GM19395 (cell line): Measurements from ENCODE around the gene SP1.
"Not testable (repeated sequence)": the region's sequence is repeated elsewhere in the genome, so short reads cannot be mapped to it uniquely, and the experiment has no call there.

ENCODE experiments used
- ATAC-seq: cut with Tn5 transposase; IDR thresholded peaks from one replicate; pipeline ENCODE4 v1.9.1; 2021; ENCODE audit warnings: mild to moderate bottlenecking, moderate library complexity; ENCODE audit not compliant: unreplicated experiment

SP1 gene

DNA sequence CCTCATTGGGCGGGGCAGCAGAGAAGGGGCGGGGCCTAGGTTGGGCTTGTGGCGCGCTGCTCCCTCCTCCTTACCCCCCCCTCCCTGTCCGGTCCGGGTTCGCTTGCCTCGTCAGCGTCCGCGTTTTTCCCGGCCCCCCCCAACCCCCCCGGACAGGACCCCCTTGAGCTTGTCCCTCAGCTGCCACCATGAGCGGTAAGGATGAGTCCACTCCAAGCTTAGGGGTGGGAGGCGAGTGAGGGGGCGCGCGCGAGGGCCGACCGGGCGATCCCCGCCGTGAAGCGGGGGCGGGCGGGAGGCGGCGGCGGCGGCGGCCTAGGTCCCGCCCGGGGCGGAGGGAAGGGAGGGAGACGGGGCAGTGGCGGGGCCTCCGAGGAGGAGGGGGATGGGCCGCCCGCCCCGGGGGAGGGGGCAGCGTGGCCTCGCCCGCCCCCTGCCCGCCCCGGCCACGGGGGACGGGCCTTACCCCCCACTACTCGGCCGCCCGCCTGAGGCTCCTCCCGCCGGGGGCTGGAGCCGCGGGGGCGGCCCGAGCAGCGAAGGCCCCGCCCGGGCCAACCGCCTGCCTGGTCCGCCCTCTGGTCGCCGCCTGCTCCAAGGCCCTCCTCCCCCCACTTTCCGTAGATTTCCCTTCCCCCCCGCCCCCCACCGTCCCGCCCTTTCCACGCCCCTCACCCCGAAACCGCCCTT lies at the start of gene SP1:
SP1 (plus strand) TSS at position 73 of the 690 bp plus-strand sequence; CDS start at position 189, 116 bp downstream.
- peak; percentile 24 for ATAC-seq

DNA sequence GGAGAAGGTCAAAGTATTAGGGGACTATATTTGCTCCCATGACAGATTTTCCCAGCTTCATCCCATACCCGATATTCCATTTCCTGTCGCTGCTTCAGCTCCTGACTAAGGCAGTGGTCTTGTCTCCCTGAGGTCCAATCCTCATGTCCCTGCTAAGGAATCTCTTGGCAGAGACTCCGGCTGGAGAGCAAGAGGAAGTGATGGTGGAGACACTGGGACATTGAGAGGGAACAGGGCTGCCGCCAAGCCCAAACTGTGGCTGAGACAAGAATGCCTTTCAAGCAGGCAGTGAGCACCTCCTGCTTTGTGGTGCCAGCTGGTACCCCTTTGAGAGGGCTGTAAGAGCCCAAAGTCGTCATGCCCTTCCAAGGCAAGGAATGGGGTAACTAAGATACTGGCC lies 49.3 kb upstream of the SP1 start:
- no peak for ATAC-seq

DNA sequence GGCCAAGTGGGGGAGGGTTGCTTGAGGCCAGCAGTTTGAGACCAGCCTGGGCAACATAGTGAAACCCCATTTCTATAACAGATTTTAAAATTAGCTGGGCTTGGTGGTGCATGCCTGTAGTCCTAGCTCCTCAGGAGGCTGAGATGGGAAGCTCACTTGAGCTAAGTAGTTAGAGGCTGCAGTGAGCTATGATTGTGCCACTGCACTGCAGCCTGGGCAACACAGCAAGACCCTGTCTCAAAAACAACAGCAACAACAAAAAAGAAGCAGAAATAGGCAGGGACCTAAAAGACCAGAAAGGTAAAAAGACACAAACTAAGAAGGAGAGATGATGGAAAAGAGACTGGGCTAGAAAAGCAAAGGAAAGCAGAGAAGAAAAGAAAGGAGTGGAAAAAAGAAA lies 47.6 kb upstream of the SP1 start:
- ATAC-seq: not testable (repeated sequence)

DNA sequence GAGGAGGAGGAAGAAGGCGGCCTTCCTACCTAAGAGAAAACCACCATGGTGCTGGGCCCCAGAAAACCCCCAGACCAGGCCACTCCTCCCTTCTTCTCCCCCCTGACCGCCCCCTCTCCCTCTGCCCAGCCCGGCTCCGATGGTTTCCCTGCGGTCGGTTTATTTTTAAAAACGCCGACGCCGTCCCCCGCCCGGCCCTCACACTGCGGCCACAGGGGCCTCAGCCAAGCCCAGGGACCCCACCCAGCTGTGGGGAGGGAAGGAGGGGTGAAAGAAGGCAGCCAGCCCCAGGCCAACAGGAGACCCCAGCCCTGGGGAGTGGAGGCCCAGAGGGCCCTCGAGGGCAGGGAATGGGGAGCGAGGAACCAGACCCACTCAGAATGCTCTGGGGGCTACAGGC lies 47.2 kb upstream of the SP1 start:
- ATAC-seq: no peak

DNA sequence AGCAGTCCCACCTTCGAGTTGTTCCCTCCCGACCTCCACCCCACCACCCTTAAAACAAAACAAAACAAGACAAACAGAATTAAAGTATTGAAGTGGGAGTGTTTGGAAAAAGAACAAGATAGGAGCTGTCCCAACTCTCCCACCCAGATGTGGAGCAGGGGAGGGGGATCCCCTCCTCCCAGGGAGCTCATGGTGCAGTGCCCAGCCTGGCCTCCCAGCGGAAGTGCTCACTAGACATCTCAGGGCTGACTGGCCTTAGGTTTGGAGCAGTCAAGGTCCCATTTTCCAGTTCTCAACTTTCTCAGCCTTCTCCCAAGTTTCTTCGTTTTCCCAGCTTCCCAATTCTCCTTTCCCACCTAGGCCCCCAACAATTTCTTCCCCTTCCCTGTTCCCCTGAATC lies 46.7 kb upstream of the SP1 start:
- ATAC-seq: no peak

DNA sequence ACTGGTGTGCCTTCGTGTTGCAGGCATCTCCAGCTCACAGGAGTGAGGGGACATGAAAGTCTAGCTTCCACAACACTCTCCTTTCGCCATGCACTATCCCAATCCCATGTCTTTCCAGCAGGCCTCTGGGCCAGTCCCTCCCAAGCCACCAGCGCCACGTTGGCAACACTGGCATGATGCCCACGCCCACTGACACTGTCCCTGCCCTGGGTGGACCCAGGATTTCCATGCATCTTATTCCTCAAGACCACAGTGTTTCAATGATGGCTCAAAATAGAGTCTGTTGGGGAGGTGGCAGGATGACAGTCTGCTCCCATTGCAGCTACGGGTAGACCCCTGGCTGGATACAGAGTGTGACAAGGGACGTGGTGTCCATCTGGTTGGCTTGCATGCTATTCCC lies 46.1 kb upstream of the SP1 start:
- ATAC-seq: no peak

DNA sequence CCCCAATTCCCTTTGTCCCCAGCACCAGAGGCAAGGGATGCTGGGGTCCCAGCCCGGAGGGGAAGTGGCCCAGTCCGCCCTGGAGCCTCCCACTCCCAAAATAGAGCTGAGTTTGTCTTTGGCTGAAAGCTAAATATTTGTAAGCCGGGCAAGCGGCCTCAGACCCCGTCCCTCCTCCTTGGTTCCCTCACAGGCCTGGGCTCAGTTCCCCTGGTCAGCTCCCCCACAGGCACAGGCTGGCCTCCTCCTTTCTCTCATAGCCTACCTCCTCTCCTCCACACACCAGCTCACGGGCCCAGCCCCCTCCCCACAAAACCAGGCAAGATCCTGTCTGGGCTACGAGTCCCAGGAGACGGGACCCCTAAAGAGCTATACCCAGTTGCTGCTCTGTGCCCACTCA lies 45.2 kb upstream of the SP1 start:
- ATAC-seq: no peak

DNA sequence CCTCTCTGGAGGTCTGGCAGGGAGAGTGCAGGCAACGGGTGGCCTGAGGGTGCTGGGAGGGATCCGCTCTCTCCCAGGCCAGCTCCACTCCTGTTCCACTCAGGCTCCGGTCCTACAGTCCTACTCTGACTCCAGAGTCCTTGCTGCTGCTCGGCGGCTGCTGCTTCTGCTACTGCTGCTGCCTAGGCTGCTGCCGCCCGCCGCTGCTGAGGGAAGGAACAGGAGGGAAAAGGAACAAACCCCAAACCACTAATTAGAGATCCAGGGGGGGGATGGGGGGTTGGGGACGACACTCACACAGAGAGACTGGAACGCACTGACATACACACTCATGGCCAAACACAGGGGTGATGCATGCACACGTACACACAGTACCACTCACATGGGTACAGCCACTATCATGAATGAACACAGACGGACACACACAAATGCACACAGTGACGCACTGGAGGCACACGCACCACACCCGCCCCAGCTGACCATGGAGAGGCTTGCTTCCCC lies 43.7 kb upstream of the SP1 start, which contains the start of gene SP7:
SP7 (minus strand) TSS at position 174 of the 501 bp plus-strand sequence. CDS start 708 bp downstream, outside the sequence.
- ATAC-seq: no peak

DNA sequence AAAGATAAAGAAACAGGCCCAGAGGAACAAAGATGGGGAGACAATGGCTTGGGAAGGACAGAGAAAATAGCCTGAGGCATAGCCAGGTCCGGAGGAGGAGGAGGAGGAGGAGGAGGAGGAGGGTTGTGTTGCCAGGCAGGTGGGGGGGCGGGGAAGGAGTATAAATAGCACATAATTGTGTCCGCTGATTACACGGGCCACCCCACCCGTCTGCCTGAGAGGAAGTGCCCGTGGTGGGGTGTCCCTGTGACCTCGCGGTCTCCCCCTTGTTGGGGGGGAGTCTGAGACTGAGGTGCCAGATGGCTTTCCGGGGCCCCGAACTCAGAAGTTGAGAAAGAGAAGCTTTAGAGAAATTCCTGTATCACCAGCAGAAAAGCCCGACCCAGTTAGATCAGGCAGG lies 42.0 kb upstream of the SP1 start:
- no peak for ATAC-seq

DNA sequence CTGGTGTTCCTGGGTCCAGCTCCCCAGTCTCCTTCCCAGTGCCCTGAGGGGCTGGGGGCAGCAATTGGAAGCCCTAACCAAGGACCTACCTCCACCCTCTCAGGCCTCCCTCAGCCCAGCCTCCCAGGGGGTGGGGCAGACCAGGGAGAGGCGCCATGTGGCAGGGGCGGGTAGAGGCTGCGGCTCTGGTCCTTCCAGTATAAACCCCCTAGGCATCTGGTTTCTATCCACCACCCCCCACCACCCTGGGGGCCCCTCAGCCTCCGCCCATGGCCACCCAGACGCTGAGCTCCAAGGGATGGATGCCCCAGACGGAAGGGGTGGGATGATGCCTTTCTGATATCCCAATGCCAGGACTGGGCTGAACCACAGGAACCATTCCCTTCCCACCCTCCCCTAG lies 41.1 kb upstream of the SP1 start:
- no peak for ATAC-seq

DNA sequence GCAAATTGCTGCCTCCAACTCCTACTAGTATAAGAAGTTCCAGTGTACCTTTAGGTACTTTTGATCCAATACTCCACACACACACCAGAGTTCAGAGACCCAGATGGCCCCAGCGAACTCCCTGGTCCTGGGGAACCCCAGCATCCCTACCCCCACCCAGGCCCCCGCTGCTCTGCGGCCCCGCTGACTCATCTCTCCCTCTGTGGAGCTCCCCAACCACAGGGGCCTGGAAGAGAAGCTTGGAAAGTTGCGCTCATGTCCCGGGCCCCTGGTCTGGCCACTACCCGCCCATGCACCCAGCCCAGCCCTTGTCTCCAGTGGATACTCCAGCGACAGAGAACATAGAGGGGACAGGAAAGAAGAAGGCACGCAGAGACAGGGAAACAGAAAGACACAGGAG lies 39.6 kb upstream of the SP1 start:
- no peak for ATAC-seq

DNA sequence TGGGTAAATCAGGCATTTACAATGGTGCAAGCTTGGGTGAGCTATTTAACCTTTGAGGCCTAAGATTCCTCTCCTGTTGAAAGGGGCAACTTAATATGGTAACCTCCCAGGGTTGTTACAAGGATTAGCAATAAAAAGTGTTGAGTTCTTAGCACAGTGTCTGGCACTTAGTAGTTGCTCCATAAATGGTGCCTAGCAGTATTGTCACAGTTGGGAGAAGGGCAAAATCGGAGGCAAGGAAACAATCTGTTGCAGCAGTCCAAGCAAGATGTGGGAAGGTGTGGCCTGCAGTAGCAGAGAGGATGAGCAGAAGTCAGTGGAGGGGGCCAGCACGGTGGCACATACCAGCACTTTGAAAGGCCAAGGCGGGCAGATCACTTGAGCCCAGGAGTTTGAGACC lies 36.5 kb upstream of the SP1 start:
- ATAC-seq: no peak

DNA sequence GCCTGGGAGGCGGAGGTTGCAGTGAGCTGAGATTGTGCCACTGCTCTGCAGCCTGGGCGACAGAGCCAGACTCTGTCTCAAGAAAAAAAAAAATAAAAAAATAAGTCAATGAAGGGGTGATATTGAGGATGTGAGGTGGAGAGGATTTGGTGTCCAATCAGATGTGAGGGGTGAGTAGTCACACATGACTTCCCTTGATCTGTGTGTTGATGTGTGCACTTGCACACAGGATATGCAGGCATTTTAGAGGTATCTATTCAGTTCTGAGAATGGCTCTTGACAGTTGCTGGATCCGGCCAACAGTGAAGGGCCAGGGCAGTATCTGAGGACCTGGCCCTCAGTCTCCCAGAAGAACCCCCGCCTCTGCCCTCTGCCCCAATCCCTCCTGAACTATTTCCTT lies 36.0 kb upstream of the SP1 start:
- no peak for ATAC-seq

DNA sequence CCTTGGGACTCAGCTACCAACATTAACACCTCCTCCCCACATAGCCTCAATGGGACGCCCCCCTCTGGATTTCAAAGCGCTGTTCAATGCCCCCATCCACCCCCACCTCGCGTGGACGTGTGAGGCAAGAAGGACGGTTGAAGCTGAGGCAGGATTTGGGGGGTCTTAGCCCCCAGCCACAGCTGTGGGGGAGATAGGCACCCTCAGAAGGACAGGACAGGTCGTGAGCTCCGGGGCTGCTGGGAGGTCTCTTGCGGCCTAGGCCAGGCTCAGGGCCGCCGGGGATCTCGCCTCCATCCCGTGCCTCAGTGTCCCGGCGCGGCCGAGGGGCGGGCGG lies 35.5 kb upstream of the SP1 start:
- ATAC-seq: no peak

DNA sequence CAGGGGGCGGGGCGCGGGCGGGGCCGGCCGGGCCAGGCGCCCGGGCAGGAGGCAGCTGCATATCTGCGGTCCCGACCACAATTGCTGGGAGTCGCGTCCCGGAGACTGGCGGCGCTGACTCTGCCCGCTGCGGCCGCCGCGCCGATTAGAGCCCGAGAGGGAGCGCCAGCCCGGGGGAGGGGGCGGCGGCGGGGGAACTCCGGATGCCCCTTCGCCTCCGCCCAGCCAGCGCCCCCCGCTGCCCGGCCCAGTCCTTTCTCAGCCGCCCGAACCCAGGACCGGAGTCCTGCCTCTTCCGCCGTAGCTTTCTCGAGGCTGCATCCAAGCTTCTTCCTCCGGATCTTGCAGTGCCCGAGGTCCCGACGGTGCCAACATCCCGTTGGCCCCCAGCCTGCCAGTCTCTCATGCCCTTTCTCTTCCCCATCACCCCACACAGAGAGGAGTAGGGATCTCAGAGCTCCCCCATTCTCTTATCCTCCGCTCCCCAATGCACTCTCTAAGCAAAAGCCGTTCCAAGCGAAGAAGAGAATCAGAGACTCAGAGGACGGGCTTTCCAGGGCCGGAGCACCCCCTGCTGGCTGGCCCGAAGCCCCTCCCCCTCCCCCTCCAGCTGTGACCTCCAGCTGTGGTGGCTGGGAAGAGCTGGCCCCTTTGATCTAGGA lies 35.0 kb upstream of the SP1 start:
- peak; percentile 65 for ATAC-seq

DNA sequence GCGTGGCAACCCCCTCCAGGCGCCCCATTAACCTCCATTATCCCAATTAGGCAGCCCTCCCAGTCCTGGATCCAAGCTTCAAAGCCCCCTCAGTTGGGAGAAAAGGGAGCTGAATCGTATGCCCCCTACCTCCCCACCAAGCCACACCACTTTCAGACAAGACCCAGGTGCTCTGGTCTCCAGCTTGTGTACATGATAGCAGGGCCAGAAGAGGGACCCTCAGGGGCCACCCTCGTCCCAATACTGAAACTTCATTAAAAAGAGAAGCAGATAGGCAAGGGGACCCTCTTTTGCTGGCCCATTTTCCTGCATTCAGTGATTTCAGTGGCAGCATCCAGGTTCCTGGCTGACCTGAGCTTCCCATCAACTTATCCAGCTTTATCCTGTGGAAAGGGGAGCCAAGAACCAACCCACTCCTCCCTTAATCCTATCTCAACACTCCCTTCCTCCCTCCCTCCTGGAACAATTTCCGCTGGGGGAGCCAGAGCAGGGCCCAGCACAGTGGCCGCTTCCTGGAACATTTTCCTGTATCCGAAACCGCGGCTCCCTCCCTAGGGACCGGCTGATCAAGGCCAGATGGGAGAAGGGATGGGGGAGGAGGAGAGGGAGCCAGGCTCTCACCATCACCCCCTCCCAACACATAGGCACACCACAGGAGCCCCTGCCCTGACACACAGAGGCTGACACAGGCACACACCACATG lies 34.3 kb upstream of the SP1 start:
- no peak for ATAC-seq

DNA sequence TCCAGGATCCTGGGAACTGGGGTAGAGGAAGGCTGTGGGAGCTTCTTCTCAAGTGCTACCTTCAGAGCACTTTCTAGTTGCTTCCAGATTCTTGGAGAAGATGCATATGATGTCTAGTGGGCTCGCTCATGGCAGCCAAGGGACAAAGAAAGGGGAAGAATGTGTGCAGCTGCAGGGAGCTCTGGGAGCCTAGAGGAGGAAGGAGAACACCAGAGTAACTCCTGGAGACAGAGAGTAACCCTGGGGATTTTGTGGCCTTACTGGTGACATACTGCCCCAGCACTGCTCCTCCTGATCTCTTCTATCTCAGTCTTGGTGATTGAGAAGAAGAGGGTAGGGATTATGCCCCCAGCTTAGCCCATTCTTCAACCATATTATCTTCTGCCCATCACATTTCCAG lies 33.5 kb upstream of the SP1 start:
- no peak for ATAC-seq

DNA sequence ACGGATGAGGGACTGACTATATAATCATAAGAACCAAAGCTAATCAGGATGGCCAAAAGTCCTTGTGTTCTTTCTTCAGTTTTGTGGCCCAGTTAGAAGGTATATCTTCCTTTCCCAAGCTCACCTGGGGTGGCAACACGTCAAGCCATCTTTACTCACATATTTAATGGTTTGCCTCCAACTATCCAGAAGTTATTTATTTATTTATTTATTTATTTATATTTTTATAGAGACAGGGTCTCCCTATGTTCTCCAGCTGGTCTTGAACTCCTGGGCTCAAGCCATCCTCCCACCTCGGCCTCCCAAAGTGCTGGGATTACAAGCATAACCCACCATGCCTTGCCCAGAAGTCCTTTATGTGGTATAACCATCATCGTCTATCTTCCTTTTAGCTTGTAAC lies 32.1 kb upstream of the SP1 start:
- no peak for ATAC-seq

DNA sequence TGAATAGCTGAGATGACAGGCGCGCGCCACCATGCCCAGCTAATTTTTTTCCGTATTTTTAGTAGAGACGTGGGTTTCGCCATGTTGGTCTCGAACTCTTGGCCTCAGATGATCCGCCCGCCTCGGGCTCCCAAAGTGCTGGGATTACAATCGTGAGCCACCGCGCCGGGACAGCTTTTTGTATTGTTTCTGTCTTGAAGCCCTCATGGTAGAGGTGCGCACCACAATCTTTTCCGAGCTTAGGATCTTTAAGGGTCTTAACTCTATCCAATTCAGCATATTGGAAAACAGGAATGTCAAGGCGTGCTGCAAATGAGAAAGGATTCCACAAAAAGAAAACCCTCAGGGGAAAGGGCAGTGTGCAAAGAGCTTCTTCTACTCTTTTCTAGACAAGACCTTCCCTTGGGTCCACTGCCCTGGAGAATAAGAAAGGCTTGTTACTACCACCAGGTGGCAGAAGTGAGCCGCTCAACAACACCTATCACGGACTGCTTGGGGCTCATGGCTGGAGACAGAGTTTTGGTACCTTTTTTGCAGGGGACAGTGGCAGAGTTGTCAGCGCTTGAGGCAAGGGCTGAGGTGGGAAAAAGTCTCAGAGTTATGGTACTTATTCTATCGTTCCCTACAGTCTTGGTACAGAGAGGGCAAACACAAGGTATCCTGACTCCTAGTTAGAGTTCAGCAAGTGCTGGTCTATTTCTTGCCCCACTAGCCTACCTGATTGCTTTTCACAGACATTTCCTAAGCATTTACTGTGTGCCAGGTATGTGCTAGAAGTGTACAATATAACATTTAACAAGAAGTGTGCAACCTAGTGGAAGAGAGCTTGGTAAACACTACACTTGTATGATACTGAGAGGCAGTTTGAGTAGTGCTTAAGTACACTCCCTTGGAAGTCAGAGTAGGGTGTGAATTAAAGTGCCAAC lies 27.4 kb upstream of the SP1 start:
- peak; percentile 76 for ATAC-seq

DNA sequence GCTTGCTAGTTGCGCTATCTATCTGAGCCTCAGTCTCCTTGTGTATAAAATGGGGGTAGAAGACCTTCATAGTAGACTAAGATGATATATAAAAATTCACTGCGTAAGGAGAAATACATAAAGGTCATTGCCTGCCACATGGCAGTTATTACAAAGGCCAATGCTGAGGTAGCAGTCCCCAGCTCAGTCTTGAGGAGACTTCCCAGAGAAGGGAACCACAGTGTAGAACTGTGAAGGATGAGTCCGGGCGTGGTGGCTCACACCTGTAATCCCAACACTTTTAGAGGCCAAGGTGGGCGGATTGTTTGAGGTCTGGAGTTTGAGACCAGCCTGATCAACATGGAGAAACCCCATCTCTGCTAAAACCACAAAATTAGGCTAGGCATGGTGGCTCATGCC lies 26.7 kb upstream of the SP1 start:
- no peak for ATAC-seq

DNA sequence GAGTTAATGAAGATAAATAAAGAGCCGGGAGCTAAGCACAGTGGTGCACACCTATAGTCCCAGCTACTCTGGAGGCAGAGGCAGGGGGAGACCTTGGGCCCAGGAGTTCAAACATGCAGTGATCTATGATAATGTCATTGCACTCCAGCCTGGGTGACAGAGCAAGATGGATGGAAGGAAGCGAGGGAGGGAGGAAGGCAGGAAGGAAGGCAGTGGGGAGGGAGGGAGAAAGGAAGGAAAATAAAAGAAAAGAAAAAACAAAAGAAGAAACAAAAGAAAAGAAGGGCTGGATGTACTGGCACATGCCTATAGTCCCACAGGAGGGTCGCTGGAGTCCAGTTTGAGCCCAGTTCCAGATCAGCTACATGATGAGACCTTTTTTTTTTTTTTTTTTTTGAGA lies 24.9 kb upstream of the SP1 start:
- ATAC-seq: no peak
